Activated T-helper 1 cell treated with anti-CD3 and anti-CD28 coated beads, Interleukin-12 subunit alpha, Interleukin-12 subunit beta, Interleukin-2, Interleukin-4 antibody, amounts not matched to agents 30 ng/mL and 10 ng/mL and 1 ng/mL, durations not matched to agents 14 hours and 24 hours and 36 hours (primary cell): Measurements from ENCODE around the gene GET3. TPM values are rescaled to one million over a fixed set of nuclear protein-coding genes. Genes with fewer than 3 reads are reported as not detected.

ENCODE experiments used
- DNase-seq: peaks from one replicate; pipeline ENCODE4 v3.0.0; 2021; ENCODE audit warnings: low spot score
- H3K27ac Mint-ChIP-seq: one replicate; pipeline ENCODE4 v1.8.0; 2021; ENCODE audit warnings: mild to moderate bottlenecking, mixed read lengths
- H3K27me3 Mint-ChIP-seq: one replicate; pipeline ENCODE4 v1.8.0; 2022; ENCODE audit warnings: mild to moderate bottlenecking, moderate library complexity, mixed read lengths; ENCODE audit not compliant: insufficient read depth
- H3K36me3 Mint-ChIP-seq: one replicate; pipeline ENCODE4 v1.8.0; 2021; ENCODE audit warnings: low read depth, mixed read lengths
- H3K4me1 Mint-ChIP-seq: one replicate; pipeline ENCODE4 v1.8.0; 2021; ENCODE audit warnings: low read depth, mixed read lengths
- H3K4me3 Mint-ChIP-seq: one replicate; pipeline ENCODE4 v1.8.0; 2021; ENCODE audit warnings: mild to moderate bottlenecking, moderate library complexity, mixed read lengths
- H3K9me3 Mint-ChIP-seq: one replicate; pipeline ENCODE4 v1.8.0; 2021; ENCODE audit warnings: mixed read lengths
- intact Hi-C: fragments of 100-400 bp; cut with micrococcal nuclease; formaldehyde crosslinking; loops from one replicate; pipeline ENCODE4 v1.15.1; 2024
- total RNA-seq: library from RNA; stranded (reverse); gene quantifications from 2 replicates; pipeline ENCODE4 v1.2.3, GENCODE V29; 2022

GET3 gene
- total RNA-seq, 1 donor from 2014 or later = 68.0 TPM

DNA sequence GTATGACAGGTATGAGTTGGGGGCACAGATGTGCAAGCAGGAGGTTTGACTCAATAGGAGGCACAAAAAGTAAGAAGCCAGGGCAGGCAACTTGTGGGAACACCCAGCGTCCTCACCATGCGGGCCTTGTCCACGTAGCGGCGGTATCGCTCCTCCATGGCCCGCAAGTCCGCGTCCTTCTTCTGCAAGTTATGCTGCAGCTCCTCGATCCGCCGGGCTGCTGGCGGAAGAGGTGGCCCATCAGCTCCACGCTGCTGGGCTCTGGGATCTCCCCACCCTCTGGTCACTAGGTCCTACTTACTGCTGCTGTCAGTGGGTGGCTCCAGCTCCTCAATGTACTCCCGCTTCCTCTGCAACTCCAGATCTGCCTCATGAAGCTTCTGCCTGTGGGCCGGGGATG, 27.4 kb downstream of the GET3 start:
- no peak overlapping the region for H3K27ac Mint-ChIP-seq
- no peaks in the 10 kb centered on the region for H3K36me3 Mint-ChIP-seq
- H3K4me1 Mint-ChIP-seq = no peaks in the 10 kb centered on the region
- intact Hi-C loops = no loop called here
- no peak for DNase-seq
- no peaks in the 10 kb centered on the region for H3K9me3 Mint-ChIP-seq
- H3K4me3 Mint-ChIP-seq = no peak overlapping the region
- H3K27me3 Mint-ChIP-seq = peaks cover 3% of the 10 kb centered on the region

GRCh38 chr19:12766051-12766521, 28.8 kb downstream of the GET3 start:
- intact Hi-C loops = loop anchor here (1.0 kb wide), 3 partner anchors 9 to 81 kb away; partner anchors contain the start of gene HOOK2
- H3K4me3 Mint-ChIP-seq = peak overlapping the region; percentile 51
- no peaks in the 10 kb centered on the region for H3K27me3 Mint-ChIP-seq
- peaks cover 2% of the 10 kb centered on the region for H3K36me3 Mint-ChIP-seq
- no peak overlapping the region for H3K27ac Mint-ChIP-seq
- DNase-seq = peak; percentile 78
- H3K4me1 Mint-ChIP-seq = no peaks in the 10 kb centered on the region
- no peaks in the 10 kb centered on the region for H3K9me3 Mint-ChIP-seq

GRCh38 chr19:12767150-12767549, 29.9 kb downstream of the GET3 start:
- no peaks in the 10 kb centered on the region for H3K9me3 Mint-ChIP-seq
- intact Hi-C loops = no loop called here
- H3K4me3 Mint-ChIP-seq = no peak overlapping the region
- no peaks in the 10 kb centered on the region for H3K4me1 Mint-ChIP-seq
- H3K27me3 Mint-ChIP-seq = no peaks in the 10 kb centered on the region
- peaks cover 2% of the 10 kb centered on the region for H3K36me3 Mint-ChIP-seq
- no peak overlapping the region for H3K27ac Mint-ChIP-seq
- no peak for DNase-seq

DNA sequence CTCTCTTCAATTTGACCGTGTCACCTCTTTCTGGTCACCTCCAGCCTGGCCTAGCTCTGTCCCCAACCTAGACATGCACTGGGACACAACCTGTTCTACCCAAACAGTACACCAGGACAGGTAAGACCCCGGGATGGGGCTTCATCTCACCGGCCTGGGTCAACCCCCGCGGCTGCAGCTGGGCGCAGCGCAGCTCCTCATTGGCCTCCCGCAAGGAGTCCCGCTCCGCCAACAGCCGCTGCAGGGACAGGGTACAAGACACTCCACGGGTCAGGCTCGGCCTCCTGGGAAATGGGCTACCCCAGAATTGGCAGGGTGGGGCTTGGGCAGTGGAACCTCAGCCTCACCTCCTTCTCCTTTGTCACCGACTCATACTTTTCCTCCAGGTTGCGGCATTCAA, 30.4 kb downstream of the GET3 start:
- no peak for DNase-seq
- no peaks in the 10 kb centered on the region for H3K27me3 Mint-ChIP-seq
- no peaks in the 10 kb centered on the region for H3K4me1 Mint-ChIP-seq
- peaks cover 2% of the 10 kb centered on the region for H3K36me3 Mint-ChIP-seq
- H3K27ac Mint-ChIP-seq = no peak overlapping the region
- no peak overlapping the region for H3K4me3 Mint-ChIP-seq
- intact Hi-C loops = no loop called here
- H3K9me3 Mint-ChIP-seq = no peaks in the 10 kb centered on the region

- intact Hi-C loops = no loop called here
- peaks cover 8% of the 10 kb centered on the region for H3K4me1 Mint-ChIP-seq
- no peaks in the 10 kb centered on the region for H3K9me3 Mint-ChIP-seq
- H3K36me3 Mint-ChIP-seq = peaks cover 2% of the 10 kb centered on the region
- no peaks in the 10 kb centered on the region for H3K27me3 Mint-ChIP-seq
- peak; percentile 26 for DNase-seq
- no peak overlapping the region for H3K27ac Mint-ChIP-seq
- no peak overlapping the region for H3K4me3 Mint-ChIP-seq
Observed at GRCh38 chr19:12769689-12770088, 32.4 kb downstream of the GET3 start.

DNA sequence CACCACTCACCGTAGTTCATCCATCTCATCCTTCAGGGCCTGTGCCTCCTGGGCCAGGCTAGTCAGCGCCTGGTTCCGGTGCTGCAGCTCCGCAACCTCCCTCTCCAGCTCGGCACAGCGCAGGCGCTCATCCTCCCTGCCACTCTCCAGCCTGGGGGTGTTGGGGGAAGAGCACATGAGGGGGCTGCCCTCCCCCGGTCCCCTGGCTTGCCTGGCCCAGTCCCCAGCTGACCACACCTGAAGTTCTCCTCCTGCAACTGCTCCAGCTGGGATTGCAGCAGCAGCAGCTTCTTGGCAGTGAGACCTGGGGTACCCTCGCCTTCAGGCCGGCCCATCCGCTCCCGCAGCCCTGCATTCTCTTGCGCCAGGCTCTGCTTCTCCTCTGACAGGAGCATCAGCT, 33.6 kb downstream of the GET3 start:
- no peak for DNase-seq
- Mint-ChIP-seq H3K9me3 (no peaks in the 10 kb centered on the region), H3K36me3 (peaks cover 2% of the 10 kb centered on the region), H3K4me3 (no peak overlapping the region), H3K27ac (no peak overlapping the region), H3K27me3 (no peaks in the 10 kb centered on the region), H3K4me1 (peaks cover 8% of the 10 kb centered on the region)
- intact Hi-C loops = no loop called here

- no peaks in the 10 kb centered on the region for H3K27me3 Mint-ChIP-seq
- peaks cover 10% of the 10 kb centered on the region for H3K4me1 Mint-ChIP-seq
- H3K9me3 Mint-ChIP-seq = no peaks in the 10 kb centered on the region
- intact Hi-C loops = no loop called here
- H3K4me3 Mint-ChIP-seq = no peak overlapping the region
- peaks cover 2% of the 10 kb centered on the region for H3K36me3 Mint-ChIP-seq
- H3K27ac Mint-ChIP-seq = no peak overlapping the region
- DNase-seq = no peak
Observed at GRCh38 chr19:12772323-12772722, 35.0 kb downstream of the GET3 start.

DNA sequence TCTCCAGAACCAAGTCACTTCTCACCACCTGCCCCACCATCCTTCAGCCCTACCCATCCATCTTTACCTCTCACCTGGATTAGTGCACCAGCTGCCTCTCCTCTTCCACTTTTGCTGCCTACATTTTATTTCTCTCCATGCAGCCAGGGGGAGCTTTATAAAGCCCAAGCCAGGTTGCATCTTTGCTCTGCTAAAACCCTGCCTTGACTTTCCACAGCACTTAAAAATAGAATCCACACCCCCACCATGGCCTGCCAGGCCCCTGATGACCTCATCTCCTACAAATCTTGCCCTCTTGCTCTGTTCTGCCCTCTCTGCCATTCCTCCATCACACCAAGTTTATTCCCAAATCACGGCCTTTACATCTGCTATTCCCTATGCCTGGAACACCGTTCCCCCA, 36.3 kb downstream of the GET3 start:
- Mint-ChIP-seq H3K27ac (no peak overlapping the region), H3K4me3 (peak overlapping the region; percentile 50), H3K36me3 (peaks cover 2% of the 10 kb centered on the region), H3K9me3 (no peaks in the 10 kb centered on the region), H3K4me1 (peaks cover 18% of the 10 kb centered on the region), H3K27me3 (no peaks in the 10 kb centered on the region)
- intact Hi-C loops = no loop called here
- DNase-seq = no peak

DNA sequence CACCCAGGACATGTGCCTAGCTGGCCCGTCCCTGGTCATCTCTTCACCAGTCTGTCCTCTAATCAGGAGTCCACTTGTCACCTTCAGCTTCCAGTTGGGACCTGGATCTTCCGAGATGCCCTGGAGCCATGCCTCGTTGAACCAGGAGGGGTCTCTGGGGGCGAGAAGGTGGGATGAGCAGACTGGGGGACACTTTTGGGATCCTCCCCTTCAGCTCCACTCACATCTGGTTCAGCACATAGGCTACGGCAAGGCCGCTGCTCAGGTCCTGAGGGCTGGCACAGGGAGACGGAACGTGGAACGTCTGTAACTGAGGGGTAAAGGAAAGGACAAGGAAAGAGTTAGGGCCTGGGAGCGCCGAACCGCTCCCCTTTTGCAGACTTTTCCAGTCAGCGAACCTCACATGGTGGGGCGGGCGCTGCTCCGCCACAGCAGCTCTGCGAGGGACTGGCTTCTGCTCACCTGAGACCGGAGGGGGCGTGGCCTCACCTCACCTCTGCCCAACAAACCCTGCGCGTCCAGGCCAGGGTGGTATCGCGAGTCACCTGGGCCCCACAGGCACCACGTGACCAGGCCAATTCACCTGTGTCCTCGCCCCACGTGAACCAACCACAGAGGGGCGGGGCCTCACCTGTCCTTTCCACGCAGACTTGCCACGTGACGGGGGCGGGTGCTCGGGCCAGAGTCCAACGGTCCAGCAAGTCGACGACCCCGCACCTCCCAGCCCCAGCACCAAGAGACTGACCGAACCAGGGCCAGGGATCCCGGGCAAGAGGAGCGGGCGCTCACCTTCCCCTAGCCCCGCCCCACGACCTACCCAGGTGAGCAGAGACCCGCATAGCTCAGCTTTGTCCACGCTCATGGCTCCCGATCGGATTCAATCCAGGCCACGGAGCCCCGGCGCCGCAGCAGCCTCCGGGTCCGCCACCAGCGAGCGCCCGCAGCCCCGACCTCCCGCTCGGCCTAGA, 37.6 kb downstream of the GET3 start, which contains the start of gene HOOK2:
Gene HOOK2, minus strand, starts transcription at position 965 of the 968 bp plus-strand sequence. Its CDS starts 103 bp downstream, at position 862.
- DNase-seq = peak; percentile 18
- peak within 1 kb of the TSS; percentile 55 for H3K27ac Mint-ChIP-seq
- H3K4me1 Mint-ChIP-seq = peaks cover 31% of the 10 kb centered on the region
- intact Hi-C loops = loop anchor here (1.0 to 5.0 kb wide), 2 partner anchors 9 to 53 kb away; partner anchors contain the start of gene TNPO2
- peaks cover 2% of the 10 kb centered on the region for H3K36me3 Mint-ChIP-seq
- H3K4me3 Mint-ChIP-seq = peak within 1 kb of the TSS; percentile 78
- no peaks in the 10 kb centered on the region for H3K9me3 Mint-ChIP-seq
- H3K27me3 Mint-ChIP-seq = no peaks in the 10 kb centered on the region

DNA sequence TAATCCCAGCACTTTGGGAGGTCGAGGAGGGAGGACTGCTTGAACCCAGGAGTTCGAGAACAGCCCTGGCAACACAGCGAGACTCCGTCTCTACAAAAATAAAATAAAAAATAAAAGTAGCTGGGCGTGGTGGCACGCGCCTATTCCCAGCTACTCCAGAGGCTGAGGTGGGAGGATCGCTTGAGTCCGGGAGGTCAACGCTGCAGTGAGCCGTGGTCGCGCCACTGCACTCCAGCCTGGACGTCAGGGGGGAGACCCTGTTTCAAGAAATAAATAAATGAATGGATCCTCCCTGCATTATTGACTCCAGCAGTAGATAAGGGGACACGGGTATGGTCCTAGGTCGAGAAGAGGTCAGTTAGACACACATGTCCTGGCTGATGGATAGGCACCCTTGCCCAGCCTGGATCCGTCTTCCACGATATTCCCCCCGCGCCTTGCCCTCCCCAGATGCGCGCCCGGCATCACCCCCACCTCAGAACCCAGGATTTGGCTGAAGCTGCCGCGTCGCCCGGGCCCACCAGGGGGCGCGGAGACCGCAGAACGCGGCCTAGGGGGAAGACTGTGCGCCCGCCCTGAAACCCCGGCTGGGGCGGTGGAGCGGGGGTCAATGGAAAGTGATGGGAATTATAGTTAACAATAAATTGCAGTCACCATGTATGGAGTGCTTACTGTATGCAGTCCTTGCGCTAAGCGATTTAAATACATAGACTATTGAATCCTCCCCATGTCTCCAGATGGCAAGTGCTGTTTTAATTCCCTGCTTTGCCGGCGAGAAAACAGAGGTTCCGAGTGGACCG, 40.1 kb downstream of the GET3 start:
- peak overlapping the region; percentile 86 for H3K27ac Mint-ChIP-seq
- intact Hi-C loops = loop anchor here (1.0 to 5.0 kb wide), 4 partner anchors 12 to 70 kb away; partner anchors contain the start of gene TNPO2
- peak; percentile 78 for DNase-seq
- H3K4me3 Mint-ChIP-seq = peak overlapping the region; percentile 86
- peaks cover 44% of the 10 kb centered on the region for H3K4me1 Mint-ChIP-seq
- no peaks in the 10 kb centered on the region for H3K36me3 Mint-ChIP-seq
- no peaks in the 10 kb centered on the region for H3K27me3 Mint-ChIP-seq
- H3K9me3 Mint-ChIP-seq = no peaks in the 10 kb centered on the region

GRCh38 chr19:12778017-12778904, 41.0 kb downstream of the GET3 start:
- intact Hi-C loops = loop anchor here (1.0 to 5.0 kb wide), 2 partner anchors 11 to 56 kb away; partner anchors contain the start of gene TNPO2
- DNase-seq = peak; percentile 32
- no peaks in the 10 kb centered on the region for H3K36me3 Mint-ChIP-seq

DNA sequence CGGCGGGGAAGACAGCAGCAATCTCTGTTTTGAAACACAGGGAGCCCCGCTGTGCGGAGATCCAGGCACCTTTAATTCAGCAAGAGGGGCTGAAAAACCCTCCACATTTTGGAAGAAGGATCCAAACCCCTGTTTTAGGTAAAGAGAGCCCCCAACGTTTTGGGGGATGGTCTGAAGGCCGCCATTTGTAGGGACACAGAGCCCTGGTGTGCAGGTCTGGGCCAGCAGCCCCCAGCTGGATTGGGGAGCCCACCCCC, 41.5 kb downstream of the GET3 start:
- no peaks in the 10 kb centered on the region for H3K9me3 Mint-ChIP-seq
- H3K4me1 Mint-ChIP-seq = peaks cover 43% of the 10 kb centered on the region
- no peaks in the 10 kb centered on the region for H3K36me3 Mint-ChIP-seq
- peak overlapping the region; percentile 86 for H3K4me3 Mint-ChIP-seq
- DNase-seq = no peak
- H3K27ac Mint-ChIP-seq = peak overlapping the region; percentile 86
- intact Hi-C loops = loop anchor here (1.0 to 5.0 kb wide), 2 partner anchors 10 to 57 kb away; partner anchors contain the start of gene TNPO2
- no peaks in the 10 kb centered on the region for H3K27me3 Mint-ChIP-seq

More at GRCh38 chr19:12778017-12778904, 41.0 kb downstream of the GET3 start:
- peaks cover 44% of the 10 kb centered on the region for H3K4me1 Mint-ChIP-seq
- H3K27me3 Mint-ChIP-seq = no peaks in the 10 kb centered on the region
- H3K9me3 Mint-ChIP-seq = no peaks in the 10 kb centered on the region
- peak overlapping the region; percentile 86 for H3K4me3 Mint-ChIP-seq
- H3K27ac Mint-ChIP-seq = peak overlapping the region; percentile 86
